Left kidney (tissue), 2 donors: ENCODE results near the gene CHST1. TPM values are rescaled to one million over a fixed set of nuclear protein-coding genes. Genes with fewer than 3 reads are reported as not detected.
A peak's percentile ranks its signal among the peaks of the same experiment; 100 is the strongest.

Source experiments
- DNase-seq: peaks from one replicate; pipeline ENCODE4 v3.0.0-alpha.2; 2013
- polyA plus RNA-seq: library from polyadenylated mRNA; unstranded; fragments of 120-200 nt; gene quantifications from one replicate; pipeline ENCODE4 v1.2.1, GENCODE V29; 2013; ENCODE audit not compliant: insufficient read length

CHST1 gene
- polyA plus RNA-seq, 1 donor = 11.1 TPM

DNA sequence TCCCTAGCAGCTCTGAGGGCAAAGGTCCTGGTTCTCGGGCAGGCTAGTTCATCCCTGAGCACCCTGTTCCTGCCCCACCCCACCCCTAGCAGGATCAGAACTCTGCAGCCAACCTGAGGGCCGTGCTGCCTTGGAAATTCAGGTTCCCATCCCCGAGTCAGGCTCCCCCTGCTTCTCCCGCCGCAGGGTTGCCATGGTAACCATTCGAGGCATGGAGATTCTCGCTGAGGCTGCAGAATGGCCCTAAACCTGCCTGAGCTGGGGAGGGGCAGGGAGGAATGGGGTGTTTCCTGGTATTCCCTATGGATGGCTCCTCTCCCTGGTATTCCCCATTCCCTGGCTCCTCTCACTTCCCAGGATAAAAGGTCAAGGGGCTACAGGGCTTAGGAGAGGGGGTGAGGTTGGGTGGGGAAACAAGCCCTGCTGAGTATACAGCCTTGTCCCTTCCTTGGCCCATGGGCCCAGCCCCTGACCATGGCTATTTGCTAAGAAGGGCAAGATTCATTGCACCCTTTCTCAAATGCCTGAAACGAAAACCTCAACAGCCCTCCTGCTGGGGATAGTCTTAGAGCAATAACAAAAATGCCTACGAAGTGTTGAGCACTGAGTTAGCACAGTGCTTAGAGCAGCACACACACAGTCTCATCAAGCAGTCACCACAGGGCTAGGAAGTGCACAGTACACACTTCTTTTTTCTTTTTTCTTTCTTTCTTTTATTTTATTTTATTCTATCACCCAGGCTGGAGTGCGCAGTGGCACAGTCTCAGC lies 58.7 kb downstream of the CHST1 start:
- peak; percentile 20 for DNase-seq

- no peak for DNase-seq
Observed at GRCh38 chr11:45605051-45605450, 60.4 kb downstream of the CHST1 start.

DNA sequence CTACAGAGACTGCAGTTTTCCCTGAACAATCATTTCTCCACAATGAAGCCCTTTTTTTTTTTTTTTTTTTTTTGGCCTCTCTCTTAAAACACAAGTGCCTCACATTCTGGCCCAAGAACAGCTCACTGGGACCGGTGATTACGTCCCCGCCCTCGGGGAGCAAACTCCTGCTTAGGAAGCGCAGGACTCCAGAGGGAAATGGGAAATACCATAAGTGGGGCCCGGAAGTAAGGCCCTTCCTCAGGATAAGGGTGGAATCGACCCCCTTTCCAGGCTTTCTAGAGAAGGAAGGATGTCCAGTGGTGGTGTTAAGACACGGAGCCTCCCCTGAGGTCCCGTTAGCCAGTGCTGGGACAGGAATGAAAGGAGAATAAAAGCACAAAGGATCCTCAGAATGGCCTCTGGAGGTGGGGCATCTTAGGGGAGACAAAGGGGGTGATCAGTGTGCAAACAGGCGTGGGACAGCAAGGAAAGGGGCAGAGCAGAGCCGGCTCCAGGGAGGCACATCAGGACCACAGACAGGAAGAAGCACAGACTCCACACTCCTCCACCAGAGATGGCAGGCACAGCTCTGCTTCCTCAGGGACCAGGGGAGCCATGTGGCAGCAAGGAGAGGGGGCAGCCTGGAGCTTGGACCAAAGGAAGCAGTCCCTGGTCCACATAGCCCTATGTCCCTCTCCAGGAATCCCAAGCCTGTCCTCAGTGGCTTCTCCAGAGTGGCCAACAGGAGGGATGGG lies 61.3 kb downstream of the CHST1 start:
- DNase-seq = no peak

- DNase-seq = no peak
Observed at GRCh38 chr11:45599161-45599943, 66.1 kb downstream of the CHST1 start.

Other genes with a start within 250 kb of the CHST1 start
- 6.4 TPM for gene SLC35C1, start 139.5 kb upstream of the CHST1 start, polyA plus RNA-seq
- 27.9 TPM for gene CRY2, start 181.9 kb upstream of the CHST1 start, polyA plus RNA-seq
- 8.6 TPM for gene MAPK8IP1, start 220.0 kb upstream of the CHST1 start, polyA plus RNA-seq
- gene FREY1, start 241.6 kb upstream of the CHST1 start, polyA plus RNA-seq = 0.18 TPM